Lower lobe of right lung (tissue), 2 donors: ENCODE measurements around the gene ZFYVE28. TPM values are rescaled to one million over a fixed set of nuclear protein-coding genes. Genes with fewer than 3 reads are reported as not detected.
A peak's percentile ranks its signal among the peaks of the same experiment; 100 is the strongest.

Experiments
- ATAC-seq, 2 donors: fragments of 200-7000 bp; cut with Tn5 transposase; one replicate each; pipeline ENCODE4 v1.9.1; 2020 to 2022; ENCODE audit warnings: mild to moderate bottlenecking in 2 of 2, moderate library complexity in 2 of 2
- DNase-seq: peaks from one replicate; pipeline ENCODE4 v3.0.0-alpha.2; 2020
- H3K27ac ChIP-seq: fragments of 200-600 bp; one replicate; pipeline ENCODE4 v1.8.0; 2022
- H3K27me3 ChIP-seq: fragments of 200-600 bp; one replicate; pipeline ENCODE4 v1.8.0; 2022; ENCODE audit warnings: low read depth
- H3K36me3 ChIP-seq: fragments of 200-600 bp; one replicate; pipeline ENCODE4 v1.8.0; 2022; ENCODE audit warnings: mild to moderate bottlenecking
- H3K4me1 ChIP-seq: fragments of 200-600 bp; one replicate; pipeline ENCODE4 v1.8.0; 2022
- H3K4me3 ChIP-seq: fragments of 200-600 bp; one replicate; pipeline ENCODE4 v1.8.0; 2022; ENCODE audit warnings: mild to moderate bottlenecking
- H3K9me3 ChIP-seq: fragments of 200-600 bp; one replicate; pipeline ENCODE4 v1.8.0; 2022
- CTCF ChIP-seq: fragments of 200-600 bp; IDR thresholded peaks from one replicate; pipeline ENCODE4 v1.8.0; 2022; ENCODE audit warnings: antibody characterized with exemption, mild to moderate bottlenecking
- intact Hi-C: fragments of 100-400 bp; cut with DNase I; formaldehyde crosslinking; loops from one replicate; pipeline ENCODE4 v1.11.0; 2022
- total RNA-seq: library from RNA; stranded (reverse); fragmentation: NEBNext Ultra II Directional; extraction: Animal tissue kit (Norgen Biotek cat#: 25700); gene quantifications from one replicate; pipeline ENCODE4 v1.2.1, GENCODE V29; 2021
- donor health status: DM: no; HTN: yes; CAD: no; lungs with severe emphysema.

ZFYVE28 gene
- total RNA-seq, 1 donor from 2014 or later, result 12.9 TPM

- DNase-seq (peak; percentile 30), ATAC-seq (no peak)
- H3K4me3 ChIP-seq, result no peak overlapping the region
- TF ChIP-seq CTCF, result no peak
- no peaks in the 10 kb centered on the region for H3K9me3 ChIP-seq
- H3K27ac ChIP-seq, result no peak overlapping the region
- intact Hi-C loops, result no loop called here
- H3K4me1 ChIP-seq, result peaks cover 35% of the 10 kb centered on the region
- no peaks in the 10 kb centered on the region for H3K27me3 ChIP-seq
- peaks cover 80% of the 10 kb centered on the region for H3K36me3 ChIP-seq
These were observed 165.8 kb downstream of the ZFYVE28 start for GRCh38 chr4:2252530-2253091.

- intact Hi-C loops, result no loop called here
- peaks cover 82% of the 10 kb centered on the region for H3K36me3 ChIP-seq
- ATAC-seq (no peak), DNase-seq (peak; percentile 30)
- TF ChIP-seq CTCF, result no peak
- H3K27me3 ChIP-seq, result no peaks in the 10 kb centered on the region
- H3K4me1 ChIP-seq, result peaks cover 28% of the 10 kb centered on the region
- no peak overlapping the region for H3K4me3 ChIP-seq
- H3K9me3 ChIP-seq, result no peaks in the 10 kb centered on the region
- no peak overlapping the region for H3K27ac ChIP-seq
These were observed 166.5 kb downstream of the ZFYVE28 start for GRCh38 chr4:2251795-2252529.

- intact Hi-C loops, result no loop called here
- Histone ChIP-seq H3K27me3 (no peaks in the 10 kb centered on the region), H3K36me3 (peaks cover 82% of the 10 kb centered on the region), H3K27ac (no peak overlapping the region), H3K4me1 (peaks cover 21% of the 10 kb centered on the region), H3K9me3 (no peaks in the 10 kb centered on the region), H3K4me3 (no peak overlapping the region)
- ATAC-seq (no peak), DNase-seq (peak; percentile 42)
- TF ChIP-seq CTCF, result no peak
These were observed 167.2 kb downstream of the ZFYVE28 start for GRCh38 chr4:2251073-2251794.

GRCh38 chr4:2250357-2251072 lies 167.9 kb downstream of the ZFYVE28 start:
- no peak for ATAC-seq
- Histone ChIP-seq H3K36me3 (peaks cover 82% of the 10 kb centered on the region), H3K9me3 (no peaks in the 10 kb centered on the region), H3K4me1 (peaks cover 20% of the 10 kb centered on the region), H3K27ac (no peak overlapping the region), H3K4me3 (no peak overlapping the region), H3K27me3 (no peaks in the 10 kb centered on the region)
- intact Hi-C loops, result no loop called here
- no peak for DNase-seq
- no peak for TF ChIP-seq CTCF
